Measurements from ENCODE around the gene RAD51B.

RAD51B gene

DNA sequence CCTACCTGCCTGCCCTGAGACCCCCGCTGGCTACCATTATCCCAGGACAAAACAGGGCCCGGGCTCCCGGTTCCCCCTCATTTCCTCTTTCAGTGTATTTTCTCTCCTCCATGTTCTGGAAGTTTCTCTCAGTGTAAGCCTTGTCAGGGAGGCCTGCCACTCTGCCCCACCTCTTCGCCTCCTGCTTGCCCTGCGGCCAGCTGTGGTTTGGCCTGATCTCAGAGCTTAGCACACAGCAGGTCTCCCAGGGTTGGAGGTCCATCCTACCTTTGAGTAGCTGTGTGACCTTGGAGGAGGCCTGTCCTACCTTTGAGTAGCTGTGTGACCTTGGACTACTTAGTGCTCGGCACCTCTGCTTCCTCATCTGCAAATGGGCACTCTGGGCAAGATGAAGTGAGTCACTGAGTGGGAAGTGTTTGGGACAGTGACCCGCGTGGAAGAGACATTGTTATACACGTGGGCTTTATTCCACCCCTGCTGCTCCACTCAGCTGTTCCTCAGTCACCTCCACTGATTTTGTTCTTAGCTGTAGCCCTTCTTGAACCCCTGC, 760.6 kb downstream of the RAD51B start:
- no peak for DNase-seq

DNA sequence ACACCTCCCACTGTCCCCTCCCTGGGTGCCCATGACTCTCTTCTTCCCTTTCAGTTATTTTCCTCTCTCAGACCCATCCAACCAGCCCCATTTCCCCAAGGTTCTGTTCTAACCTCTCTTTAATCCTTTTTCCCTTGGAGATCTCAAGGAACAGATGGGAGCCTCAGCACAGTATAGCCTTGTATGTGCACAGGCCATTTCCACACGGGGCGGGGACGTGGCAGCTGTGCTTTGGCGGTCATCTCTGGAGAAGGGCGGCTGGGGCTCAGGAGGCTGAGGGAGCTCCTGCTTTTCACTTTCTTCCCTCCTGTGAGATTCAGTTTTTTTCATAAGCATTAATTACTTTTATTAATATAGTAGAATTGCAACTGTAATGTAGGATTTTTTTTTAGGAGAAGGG, 761.1 kb downstream of the RAD51B start:
- no peak for DNase-seq

DNA sequence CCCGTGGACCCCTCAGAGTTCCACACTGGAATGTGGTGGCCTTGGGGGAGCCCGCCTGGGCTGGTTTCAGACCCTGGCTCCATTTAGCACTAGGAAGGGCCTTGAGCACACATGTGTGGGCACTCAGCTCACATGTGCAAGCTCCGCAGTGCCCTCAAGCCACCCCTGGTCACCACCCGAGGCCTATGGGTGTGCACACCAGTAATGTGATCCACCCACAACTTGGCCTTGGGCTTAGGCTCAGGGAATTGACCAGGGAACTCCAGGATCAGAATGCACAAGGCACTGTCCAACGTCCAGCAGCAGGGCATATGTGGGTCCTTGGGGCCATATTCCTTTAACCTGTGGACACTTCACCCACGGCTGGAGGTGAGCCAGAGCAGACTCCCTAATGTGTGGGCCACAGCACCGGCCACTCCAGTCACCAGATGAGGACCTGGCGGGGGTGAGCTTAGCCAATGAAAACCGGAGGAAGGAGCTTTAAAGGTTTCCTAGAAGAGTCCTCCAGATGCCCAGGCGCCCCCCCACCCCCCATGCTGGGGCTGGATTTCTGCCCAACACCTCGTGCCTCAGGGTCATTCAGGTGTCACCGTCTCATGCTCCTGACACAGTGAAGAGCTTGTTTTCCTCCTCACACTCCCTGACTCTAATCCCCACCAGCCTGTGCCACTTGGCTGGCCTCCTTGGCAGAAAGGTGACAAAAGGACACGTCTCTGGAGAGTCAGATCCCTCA, 764.1 kb downstream of the RAD51B start:
- peak in 2 of 56 donors; percentile 12 to 20 for DNase-seq

DNA sequence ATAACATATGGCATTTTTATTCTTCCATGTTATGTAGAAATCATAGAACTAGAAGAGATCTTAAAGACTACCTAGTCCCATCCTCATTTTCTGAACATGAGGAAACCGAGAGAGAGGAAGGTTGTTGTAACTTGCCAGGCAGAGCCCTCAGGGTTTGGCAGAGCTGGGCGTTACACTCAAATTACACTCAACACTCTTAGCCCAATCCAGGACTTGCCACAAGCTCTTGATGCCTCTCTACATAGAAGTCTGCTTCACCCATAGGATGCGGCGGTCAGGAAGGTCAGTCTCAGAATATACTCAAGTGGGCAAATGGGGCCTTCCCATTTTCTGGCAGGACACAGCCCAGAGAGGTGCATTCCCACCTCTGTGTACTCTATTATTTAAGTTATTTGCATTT, 765.2 kb downstream of the RAD51B start:
- DNase-seq = no peak

DNA sequence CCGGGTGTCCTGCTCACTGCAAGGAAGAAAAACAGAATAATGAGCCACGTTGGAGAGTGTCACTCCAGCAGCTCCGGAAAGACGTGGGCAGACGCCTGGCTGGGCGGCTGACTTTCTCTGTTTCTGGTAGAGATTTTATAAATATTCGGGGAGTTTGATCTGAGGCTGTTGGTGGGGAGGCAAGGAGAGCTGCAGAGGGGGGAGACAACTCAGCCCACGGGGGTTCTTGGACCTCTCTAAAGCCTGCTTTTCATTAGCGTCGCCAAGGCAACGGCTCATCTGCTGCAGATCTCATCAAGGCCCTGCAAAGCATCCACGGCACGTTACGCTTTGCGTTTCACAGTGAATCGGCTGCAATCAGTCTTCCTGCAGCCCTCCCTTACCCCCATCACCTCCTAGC, 766.1 kb downstream of the RAD51B start:
- DNase-seq = peak in 30 of 56 donors; percentile 5 to 69 (median 29)

DNA sequence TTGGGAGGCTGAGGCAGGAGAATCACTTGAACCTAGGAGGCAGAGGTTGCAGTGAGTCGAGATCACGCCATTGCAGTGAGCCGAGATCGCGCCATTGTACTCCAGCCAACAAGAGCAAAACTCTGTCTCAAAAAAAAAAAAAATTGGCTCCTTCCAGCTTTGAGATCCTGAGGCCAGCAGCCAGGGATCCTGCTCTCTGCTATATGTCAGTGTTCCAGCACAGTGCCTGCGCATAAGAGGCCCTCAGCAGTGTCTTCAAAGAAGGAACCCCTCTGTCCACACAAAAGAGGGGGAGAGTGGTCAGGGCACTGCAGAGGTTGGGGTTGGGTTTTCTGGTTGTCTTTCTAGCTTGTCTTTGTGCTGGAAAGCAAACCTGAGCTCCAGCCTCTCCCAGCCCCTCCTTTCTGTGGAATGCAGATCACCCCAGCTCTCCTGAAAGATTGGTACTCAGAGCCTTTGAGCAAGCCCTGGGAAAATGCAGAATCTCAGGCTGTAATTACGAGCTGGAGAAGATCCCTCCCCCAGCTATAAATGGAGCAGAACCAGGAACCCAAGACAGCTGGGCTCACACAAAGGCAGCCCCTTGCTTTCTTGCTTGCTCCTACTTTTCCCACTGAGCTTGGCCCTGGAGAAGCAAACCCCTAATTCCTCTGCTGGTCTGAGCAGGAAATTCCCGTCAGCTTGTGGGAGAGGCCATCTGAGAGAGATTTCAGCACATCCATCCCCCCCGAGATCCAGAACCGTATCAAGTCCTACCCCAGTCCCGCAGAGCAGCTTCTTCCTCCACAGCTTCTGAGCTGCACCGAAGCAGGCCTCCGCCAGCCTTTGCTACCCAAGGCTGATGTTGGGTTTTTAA, 767.5 kb downstream of the RAD51B start:
- no peak for DNase-seq

DNA sequence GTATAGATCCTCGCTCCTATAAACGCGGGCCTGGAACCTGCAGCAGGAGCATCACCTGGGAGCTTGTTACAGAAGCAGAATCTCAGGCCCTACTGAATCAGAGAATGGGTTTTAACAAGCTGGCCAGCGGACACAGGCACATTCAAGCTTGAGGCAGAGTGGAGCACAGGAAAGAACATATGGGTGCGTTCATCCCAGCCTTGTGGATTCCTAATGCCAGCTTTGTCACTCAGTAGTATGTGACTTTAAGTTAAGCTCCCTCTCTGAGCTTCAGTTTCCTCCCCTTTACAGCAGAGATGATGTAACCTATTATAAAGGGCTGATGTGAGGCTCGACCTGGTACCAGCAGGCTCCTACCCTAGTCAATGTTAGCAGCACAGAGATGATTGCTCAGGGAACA, 768.4 kb downstream of the RAD51B start:
- DNase-seq = no peak

DNA sequence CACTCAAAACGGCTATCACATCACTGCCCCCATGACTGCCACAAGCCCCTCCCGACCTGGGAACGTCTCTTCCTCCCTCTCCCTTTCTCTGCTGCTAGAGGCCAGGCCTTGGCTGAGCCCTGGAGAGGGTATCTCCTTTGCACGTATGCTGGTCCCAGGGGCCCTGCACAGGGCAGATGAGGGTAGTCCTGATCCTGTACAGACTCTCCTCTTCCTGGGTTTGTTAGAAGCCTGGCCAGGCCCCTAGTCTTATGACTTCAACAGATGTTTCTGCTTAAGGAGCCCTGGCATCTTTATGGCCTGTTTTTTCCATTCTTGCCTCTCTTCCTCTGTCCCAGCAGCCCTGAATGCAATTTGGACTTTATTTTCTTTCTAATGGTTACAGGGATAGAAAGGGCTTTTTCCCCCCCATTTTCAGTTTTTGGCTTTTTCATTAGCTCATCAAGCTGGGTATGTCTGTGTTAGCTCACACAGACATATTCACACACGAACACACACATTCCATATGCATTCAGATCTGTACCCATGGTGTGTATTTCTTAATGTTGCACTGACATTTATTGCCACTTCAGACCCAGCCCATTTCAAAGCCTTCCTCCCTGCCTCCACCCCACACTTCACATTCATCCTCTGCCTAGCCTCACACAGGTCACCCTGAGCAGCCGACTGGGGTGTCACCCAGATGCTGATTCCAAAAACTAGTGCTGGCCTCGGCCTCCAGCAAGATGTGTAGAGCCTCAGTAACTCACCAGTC, 770.0 kb downstream of the RAD51B start:
- no peak for DNase-seq

DNA sequence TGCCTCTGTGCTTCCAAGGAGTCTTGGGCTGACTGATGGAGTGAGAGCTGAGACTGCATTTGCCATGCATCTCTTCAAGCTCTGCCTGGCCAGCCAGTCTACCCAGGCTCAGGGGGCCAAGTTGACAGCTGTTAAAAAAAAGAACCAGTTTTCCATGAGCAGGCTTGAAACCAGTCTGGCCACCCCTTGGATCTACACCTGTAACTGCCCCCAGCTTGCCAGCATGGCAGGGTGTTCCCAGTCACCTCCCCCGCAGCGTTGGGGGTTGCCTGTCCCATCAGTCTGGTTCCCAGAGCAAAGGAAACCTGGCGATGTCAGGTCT, 770.6 kb downstream of the RAD51B start:
- DNase-seq = no peak

DNA sequence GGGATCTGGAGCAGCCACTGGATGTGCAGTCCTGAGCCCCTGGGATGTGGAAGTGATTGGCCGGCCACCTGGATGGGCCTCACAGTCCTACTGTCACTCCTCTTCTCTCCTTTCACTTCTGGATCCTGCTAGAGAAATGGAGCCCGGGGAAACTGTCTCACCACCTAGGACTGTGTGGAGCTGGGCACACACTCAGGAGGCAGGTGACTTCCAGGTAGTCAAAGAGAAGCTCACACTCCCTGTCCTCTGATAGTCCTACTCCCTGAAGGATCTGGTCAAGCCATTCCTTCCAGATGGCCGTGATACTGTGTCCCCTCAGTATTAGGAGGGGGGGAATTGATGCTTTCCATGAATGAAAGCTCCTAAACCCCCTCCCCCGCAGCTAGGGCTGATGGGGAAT, 772.2 kb downstream of the RAD51B start:
- no peak for DNase-seq

DNA sequence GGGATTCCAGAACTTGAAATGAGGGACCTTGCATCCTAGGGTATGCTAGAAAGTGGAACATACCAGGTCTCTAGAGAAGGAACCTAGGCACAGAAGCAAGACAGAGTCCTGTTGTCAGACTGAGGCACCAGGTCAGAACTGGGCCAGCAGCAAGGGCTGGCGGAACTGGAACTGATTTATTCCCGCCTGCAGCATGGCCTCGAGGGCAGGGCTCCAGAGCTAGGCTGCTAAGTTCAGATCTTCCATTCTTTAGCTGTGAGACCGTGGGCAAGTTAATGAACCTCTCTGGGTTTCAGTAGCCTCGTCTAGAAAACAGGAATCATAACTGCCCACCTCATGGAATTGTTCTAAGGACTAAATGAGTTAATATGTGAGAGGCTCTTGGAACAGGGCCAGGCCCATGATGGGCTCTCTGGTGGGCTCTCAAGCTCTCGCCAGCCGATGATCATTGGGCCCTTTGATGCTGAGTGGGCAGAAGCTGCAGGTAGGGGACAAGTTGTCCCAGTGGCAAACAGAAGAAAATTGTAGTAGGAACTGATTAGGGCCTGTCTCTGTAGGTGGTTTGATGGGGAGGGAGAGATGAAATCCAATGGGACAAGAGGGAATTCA, 773.5 kb downstream of the RAD51B start:
- DNase-seq = no peak

DNA sequence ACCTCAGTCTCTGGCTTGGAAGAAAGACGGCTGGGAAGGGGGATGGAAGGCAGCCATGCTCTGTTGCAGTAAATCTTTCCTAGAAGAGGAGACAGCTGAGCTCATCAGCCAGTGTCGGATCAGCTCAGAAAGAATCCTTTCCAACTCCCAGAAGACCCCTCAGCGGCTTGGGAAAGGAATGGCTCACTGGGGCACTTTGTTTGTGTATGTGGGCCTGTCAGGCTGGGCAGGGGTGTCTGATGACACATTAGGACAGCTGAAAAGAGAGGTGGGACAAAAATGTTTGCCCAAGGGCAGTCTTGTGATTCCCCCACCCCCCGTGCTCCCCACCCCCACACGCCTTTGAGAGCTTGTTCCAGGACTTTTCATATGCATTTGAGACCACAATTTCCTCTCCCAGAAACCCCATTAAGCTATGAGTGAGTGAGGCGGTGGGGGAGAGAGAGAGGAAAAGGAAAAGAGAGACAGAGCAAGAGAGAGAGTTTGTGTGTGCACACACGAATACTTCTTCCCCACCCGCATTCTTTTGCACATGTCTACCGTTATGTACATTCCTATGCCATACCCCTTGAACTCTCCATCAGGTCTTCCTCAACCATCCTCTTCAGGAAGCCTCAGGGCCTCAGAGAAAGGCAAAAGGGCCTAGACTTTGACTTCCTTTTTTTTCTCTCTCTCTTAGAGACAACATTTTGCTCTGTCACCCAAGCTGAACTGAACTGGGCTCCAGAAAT, 774.4 kb downstream of the RAD51B start:
- no peak for DNase-seq

DNA sequence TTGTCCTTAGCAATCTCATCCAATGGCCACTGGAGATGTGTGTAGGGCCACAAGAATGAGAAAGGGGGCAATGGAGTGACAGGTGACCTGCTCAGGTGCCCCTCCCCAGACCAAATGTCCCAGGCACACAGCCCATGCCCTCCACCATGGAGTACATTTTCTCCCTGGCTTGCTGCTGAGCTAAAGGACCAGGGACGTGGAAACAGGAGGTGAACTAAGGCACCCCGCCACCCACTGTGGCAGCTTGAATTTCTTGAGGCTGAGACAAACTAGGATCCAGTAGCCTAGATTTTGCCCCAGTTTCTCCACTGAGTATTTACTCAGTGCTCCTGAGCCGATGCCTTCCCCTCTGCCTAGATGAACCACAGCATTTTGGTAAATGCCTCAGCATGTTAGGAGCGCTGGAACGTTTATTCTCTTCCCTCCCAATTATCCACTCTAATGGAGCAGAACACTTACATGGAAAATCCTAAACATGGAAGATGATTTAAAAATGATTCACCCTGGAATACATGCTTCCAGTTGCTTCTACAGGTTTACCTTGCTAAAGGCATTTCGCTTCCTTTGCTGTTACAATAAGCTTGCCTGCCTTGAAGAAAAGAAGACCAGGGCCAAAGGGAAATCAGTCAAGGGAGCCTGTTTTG, 775.3 kb downstream of the RAD51B start:
- no peak for DNase-seq

DNA sequence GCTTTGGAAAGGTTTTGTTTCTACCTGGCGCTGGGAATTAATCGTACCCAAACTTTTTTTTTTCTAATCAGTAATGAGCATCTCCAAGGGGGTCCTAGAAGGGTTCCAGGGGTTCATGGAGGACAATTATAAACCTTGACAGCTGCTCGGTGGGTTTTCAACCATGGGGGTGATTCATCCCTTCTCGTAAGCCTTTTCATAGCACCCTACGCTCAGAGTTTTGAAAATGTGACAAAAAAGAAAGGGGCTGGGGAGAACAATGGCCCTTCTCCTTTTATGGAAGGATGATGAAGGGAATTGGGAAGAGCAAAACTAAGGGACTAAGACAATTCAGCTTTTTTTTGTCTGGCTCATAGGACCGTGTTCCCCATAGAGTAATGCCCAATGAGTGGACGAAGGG, 776.6 kb downstream of the RAD51B start:
- DNase-seq = no peak

DNA sequence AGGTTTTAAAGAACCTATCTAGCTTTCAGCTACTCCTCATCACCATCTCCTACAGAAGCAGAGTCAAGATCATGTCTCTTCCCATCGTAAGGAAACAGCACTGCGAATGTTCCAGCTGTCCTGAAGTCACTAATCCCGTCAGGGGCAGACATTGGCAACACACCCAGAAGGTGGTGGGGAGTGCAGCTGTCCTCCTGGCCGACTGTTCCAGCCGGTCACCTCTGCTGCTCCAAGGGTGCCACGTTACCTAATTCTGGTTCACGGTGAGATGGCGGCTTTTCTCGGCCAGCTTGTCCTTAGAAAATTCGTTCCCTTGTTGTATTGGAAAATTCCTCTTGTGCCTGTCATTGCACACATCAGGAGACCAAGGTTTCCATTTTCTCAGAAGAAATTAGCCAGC, 777.1 kb downstream of the RAD51B start:
- DNase-seq = no peak

DNA sequence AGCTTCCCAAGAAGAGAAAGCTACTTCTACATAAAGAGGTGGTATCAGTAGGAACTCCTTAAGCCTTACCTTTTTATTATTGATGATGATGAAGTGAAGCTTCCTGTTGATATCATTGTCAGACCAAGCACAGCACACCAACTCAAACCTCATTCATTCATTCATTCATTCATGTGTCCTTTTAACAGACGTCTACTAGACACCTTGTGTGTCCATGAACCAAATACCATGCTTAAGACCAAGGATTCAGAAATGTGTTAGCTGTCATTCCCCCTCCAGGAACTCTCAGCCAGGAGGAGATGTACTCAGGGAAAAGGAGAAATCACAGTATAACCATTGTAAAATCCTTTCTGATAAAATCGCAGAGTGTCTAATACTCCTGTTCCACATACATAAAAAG, 778.5 kb downstream of the RAD51B start:
- DNase-seq = no peak

DNA sequence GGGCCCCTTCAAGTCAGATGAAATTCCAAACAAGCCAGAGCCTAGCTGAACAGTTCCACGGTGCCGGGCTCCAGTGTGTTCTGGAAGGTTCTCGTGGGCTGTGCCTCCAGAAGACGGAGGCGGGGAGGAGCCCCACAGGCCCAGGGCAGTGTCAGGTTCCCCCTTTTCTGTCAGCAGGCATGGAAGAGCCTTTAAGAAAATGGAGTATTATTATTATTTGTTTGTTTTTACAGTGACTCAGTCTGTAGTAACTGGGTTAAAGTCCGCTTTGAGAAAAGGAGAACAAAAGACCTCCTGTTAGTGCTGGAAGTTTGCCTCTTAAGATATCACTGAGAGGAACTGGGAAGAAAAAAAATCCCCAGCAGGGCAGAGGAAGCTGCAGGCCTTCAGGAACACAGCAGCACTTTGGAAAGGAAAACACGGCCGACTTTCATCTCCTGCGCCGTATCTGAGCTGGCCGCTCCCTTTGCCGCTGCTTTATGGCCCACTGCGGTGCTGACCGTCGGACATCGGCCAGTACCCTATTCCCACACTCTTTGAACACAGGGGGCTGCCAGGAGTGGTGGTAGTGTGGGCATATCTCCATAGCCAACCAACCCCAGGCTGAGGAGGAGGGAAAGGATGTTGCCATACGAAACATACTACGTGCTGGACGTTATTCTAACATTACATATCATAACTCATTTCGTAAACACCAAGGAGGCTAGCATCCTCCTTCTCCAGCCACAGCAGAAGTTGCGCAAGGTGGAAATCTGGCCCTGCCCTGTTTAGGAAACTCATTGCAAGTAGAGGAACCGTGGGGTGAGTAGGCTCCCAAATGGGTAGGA, 779.3 kb downstream of the RAD51B start:
- peak in 27 of 56 donors; percentile 11 to 71 (median 27) for DNase-seq

DNA sequence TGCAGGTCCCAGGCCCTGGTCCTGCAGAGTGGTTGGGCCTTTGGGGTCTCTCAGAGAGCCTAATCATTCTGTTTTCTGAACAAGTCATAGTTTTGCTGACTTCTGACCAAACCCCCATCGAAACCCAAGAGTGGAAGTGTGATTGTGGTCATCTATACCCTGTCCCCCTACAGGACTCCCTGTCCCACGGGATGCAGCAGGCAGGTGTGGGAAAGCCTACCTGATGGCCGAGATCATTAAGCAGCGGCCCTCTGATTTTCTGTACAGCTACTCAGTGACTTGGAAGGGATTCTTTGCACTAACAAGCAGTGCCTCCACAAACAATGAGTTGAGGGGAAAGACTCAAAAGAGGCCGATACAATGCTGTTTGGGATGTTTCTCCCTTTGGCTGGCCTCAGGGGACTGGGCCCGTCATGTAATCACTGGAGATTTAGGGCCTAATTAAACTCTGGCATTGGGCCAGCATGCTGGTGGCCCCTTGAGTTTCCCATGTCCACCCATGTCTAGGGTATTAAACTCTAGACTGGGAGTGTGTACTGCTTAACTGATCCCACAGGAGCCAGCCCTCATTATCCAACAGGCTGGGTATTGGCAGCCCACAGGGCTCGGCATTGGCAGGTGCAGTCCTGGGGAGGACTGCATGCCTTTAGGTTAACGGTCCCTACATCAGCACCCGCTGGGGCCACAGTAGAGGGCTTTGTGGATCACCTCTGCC, 780.5 kb downstream of the RAD51B start:
- peak in 4 of 56 donors; percentile 12 to 35 (median 18) for DNase-seq

DNA sequence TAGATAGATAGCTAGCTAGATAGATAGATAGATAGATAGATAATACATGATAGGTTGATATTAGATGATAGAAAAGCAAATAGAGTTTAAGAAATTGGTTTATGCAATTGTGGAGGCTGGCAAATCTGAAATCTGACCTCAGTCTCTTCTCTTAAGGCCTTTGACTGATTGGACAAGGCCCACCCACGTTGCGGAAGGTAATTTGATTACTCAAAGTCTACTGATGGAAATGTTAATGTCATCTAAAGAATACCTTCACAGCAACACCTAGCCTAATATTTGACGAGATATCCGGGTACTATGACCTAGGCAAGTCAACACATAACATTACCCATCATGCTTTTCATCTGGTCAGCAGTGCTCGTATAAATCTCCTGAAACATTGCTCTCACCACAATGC, 782.9 kb downstream of the RAD51B start:
- DNase-seq = no peak
